Fibroblast of pulmonary artery (primary cell): Measurements from ENCODE around the gene OGDH.

Source experiments
- DNase-seq: peaks from one replicate; pipeline ENCODE4 v3.0.0-alpha.2; 2010; ENCODE audit warnings: low read depth
- H3K4me3 ChIP-seq: replicated peaks from 2 replicates; pipeline ENCODE4 v1.5.1; 2011; ENCODE audit warnings: low read depth, mild to moderate bottlenecking, control low read depth, low read length, moderate library complexity
- CTCF ChIP-seq: IDR thresholded peaks from 2 replicates; pipeline ENCODE4 v1.5.1; 2011; ENCODE audit warnings: mild to moderate bottlenecking, control low read depth, low read length, inconsistent platforms; ENCODE audit errors: missing control alignments

OGDH gene

GRCh38 chr7:44738876-44739665 lies 132.6 kb downstream of the OGDH start:
- H3K4me3 ChIP-seq = no peak overlapping the region
- no peak for DNase-seq
- TF ChIP-seq CTCF = no peak

- DNase-seq = no peak
- no peak overlapping the region for H3K4me3 ChIP-seq
- no peak for TF ChIP-seq CTCF
These were observed 133.6 kb downstream of the OGDH start for GRCh38 chr7:44740055-44740454.

GRCh38 chr7:44743750-44744149 lies 137.3 kb downstream of the OGDH start:
- TF ChIP-seq CTCF = no peak
- DNase-seq = no peak
- no peak overlapping the region for H3K4me3 ChIP-seq

- DNase-seq = peak; percentile 86
- TF ChIP-seq CTCF = no peak
- H3K4me3 ChIP-seq = peak within 1 kb of the TSS; percentile 75
These were observed 141.9 kb downstream of the OGDH start, which contains the start of gene ZMIZ2 for GRCh38 chr7:44748045-44748947. ZMIZ2 (plus strand) TSS chr7:44748847; CDS start chr7:44756250, 7,403 bp downstream.

GRCh38 chr7:44748948-44749731 lies 142.7 kb downstream of the OGDH start:
- TF ChIP-seq CTCF = no peak
- H3K4me3 ChIP-seq = peak overlapping the region; percentile 75
- DNase-seq = no peak

GRCh38 chr7:44749992-44750391 lies 143.6 kb downstream of the OGDH start:
- no peak for DNase-seq
- no peak for TF ChIP-seq CTCF
- H3K4me3 ChIP-seq = peak overlapping the region; percentile 75
